NCI-H128 (cell line): ENCODE measurements around the gene KCNH2.

Experiments used
- DNase-seq: peaks from one replicate; lab custom pipeline; 2025; ENCODE audit not compliant: unreplicated experiment; lab: John Stamatoyannopoulos, UW

Gene KCNH2

DNA sequence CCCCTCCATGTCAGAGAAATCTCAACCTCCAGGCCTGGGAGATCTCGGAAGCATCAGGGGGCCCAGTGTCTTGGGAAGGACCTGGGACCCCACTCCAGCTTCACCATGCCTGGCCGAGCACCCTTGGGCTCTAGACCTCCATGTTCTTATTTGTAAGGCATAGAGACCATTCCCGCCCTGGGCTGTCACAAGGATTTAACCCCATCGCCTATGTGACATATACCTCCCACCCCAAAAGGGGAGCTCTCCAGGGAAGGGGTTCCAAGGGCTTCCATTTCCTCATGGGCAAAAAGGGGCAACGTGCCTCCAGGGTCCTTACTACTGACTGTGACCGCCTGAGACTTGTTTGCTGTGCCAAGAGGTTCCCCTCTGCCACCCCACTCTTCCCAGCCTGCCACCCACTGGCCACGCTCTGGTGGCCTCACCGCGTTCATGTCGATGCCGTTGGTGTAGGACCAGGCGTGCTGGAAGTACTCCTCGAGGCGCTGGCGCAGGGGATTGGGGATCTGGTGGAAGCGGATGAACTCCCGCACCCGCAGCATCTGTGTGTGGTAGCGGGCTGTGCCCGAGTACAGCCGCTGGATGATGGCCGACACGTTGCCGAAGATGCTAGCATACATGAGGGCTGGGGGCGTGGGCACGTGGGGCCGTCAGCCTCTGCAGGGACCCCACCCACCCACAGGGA lies 27.5 kb downstream of the KCNH2 start:
- no peak for DNase-seq

DNA sequence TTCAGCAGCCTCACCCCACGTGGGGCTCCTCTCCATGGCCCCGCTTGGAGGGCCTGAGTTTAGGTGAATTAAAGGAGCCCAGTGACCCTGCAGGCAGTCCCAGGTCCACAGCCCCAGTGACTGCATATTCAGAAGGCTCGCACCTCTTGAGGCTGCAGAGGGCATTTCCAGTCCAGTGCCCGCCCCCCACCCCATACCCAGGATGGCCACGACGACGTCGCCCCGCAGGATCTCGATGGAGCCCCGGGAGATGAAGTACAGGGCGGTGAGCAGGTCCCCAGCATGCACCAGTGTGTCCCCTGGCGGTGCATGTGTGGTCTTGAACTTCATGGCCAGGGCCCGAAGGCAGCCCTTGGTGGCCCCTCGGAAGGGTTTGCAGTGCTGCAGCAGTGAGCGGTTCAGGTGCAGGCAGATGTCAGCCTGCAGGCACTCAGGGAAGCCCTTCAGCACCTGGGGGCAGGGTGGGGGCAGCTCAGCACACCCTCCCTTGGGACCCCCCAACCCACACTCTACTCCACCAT lies 28.1 kb downstream of the KCNH2 start:
- no peak for DNase-seq

DNA sequence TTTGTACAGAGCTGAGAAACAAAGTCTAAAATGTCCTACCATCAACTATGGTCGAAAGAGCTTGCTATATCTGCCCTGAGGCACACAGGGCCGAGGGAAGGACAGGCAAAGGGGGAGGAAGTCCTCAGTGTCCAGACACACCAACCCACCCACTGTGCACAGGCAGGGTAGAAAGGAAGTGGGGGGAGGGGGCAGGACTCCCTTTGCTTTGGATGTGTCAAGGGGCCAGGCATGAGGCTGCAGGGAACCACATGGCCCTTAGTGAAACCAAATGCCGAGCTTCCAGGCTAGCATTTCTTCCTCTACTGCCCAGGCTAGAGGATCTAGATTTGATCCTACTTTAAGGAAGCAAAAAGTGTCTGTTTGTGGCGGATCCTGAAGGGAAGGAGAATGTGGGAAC lies 28.6 kb downstream of the KCNH2 start:
- DNase-seq, result no peak

DNA sequence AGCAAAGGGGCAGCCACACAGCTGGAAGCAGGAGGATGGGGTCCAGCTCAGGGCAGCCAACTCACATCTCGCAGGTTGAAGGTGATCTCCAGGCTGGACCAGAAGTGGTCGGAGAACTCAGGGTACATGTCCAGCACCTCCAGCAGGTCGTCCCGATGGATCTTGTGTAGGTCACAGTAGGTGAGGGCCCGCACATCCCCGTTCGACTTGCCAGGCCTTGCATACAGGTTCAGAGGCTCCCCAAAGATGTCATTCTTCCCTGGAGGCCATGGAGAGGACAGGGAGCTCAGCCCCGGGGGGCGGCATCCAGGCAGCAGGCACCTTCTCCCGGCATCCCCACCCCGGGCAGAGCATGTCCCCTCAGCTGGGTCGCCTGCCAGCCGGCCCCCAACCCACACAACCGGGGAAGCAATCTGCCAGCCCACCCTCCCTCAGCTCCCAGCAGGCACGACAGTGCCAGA lies 29.3 kb downstream of the KCNH2 start:
- no peak for DNase-seq

DNA sequence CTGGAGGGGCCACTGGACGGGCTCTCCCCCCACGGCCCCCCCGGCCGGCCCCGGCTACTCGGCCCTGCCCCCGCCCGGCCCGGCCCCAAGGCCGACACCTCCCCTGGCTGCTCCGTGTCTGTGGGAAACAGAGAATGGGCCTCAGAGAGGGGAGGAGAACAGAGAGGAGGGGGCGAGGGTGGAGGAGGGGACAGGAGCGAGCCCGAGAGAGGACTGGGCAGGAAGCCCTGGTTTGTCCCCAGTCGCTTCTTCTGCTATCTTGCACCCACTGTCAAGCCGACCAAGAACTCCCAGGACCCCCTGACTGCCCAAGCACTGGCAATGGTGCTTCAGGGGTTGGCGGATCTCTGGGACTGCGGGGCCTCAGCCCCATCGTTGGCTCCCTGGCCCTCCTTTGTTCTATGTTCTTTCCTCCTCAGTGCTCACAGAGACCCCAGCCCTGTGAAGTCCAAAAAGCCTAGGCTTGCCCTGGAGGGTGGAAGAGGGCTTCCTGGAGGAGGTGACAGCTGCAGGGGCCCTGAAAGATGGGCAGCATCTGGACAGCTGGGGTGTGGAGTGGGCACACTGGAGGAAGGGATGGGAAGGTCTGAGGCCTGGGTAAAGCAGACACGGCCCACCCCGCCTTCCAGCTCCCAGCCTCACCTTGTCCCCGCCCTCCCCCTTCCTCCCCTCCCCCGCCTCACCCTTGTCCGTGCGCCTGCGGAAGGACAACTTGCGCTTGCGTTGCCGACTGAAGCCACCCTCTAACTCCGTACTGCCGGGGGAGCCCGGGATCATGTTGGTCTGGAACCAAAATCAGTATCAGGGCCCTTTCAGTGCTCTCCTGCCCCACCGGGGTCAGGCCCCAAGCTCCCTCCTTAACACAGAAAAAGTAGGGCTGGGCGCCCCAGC lies 30.1 kb downstream of the KCNH2 start:
- DNase-seq, result no peak

DNA sequence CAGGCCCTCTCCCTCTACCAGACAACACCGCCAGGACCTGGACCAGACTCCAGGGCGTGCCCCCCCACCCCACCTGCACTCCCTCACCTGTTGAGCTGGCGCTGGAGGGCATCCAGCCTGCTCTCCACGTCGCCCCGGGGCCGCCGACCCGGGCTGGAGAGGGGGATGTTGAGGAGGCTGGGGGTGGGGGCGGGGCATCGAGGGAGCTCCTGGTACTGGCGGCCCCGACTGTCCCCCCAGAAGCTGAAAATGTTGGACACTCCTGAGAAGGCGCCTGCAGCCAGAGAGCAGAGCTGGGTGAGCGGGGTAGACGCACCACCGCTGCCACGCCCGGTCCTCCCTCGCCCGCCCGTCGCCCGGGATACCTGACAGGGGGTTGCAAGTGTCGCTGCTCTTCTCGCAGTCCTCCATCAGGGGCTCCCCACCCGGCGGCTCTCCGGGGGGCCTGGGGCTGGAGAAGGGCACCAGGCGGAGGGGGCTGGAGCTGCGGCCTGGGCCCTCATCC lies 30.8 kb downstream of the KCNH2 start:
- no peak for DNase-seq

DNA sequence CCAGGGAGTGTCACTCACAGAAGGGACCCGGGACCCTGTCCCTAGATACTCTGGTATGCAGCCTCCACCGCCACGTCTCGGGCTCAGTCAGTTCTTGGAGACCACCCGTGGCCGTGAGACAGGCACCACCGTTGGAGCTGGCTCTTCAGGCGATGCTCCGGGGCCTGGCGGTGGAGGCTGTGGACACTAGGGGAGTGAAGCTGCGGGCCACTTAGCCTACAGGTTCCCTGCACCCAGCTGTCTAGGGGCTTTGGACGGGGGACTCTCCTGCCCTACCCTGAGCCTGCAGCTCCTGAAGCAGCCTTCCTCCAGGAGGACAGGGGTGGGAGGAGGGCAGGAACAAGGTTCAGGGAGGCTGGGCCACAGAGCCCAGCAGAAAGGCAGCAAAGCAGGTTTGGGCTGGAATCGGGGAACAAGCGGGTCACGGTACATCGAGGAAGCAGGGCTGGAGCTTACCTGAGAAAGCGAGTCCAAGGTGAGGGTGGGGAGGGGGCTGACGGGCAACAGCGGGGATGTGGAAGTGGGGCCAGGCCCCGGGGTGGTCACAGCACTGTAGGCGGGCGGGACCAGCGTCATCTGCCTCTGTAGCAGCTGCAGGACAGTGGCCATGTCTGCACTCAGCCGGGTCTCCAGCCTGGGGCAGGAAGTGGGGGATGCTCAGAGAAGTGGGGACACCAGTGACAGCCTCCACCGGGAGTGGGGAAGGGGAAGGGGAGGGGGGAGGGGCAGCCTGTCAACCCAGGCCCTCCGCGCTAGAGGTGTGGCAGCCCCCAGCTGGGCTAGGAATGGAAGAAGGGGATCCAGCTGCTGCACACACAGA lies 31.5 kb downstream of the KCNH2 start:
- no peak for DNase-seq

DNA sequence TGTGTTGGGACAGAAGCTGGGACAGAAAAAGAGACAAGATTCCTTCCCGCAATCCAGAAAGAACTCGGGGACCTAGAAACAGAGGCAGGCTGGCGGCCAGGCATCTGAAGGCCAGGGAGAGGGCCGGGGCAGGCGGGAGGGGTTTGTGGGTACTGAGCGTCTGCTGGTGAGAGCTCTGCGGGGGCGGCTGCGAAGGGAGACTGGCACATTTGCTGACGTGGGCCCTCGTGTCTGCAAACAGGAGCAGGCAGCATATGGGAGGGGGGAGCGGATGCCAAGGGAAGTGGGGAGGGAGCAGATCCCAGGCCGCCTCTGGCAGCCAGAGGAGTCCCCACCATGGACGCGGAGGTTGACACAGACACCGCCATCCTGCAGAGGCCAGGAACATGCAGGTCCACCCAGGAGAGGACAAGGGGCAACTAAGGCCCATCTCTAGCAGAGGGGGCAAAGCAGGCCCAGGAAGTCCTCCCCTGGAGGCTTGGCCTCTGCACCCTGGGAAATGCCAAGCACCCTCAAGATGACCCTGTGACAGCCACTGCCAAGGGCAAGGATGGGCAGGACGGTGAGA lies 32.2 kb downstream of the KCNH2 start:
- no peak for DNase-seq

DNA sequence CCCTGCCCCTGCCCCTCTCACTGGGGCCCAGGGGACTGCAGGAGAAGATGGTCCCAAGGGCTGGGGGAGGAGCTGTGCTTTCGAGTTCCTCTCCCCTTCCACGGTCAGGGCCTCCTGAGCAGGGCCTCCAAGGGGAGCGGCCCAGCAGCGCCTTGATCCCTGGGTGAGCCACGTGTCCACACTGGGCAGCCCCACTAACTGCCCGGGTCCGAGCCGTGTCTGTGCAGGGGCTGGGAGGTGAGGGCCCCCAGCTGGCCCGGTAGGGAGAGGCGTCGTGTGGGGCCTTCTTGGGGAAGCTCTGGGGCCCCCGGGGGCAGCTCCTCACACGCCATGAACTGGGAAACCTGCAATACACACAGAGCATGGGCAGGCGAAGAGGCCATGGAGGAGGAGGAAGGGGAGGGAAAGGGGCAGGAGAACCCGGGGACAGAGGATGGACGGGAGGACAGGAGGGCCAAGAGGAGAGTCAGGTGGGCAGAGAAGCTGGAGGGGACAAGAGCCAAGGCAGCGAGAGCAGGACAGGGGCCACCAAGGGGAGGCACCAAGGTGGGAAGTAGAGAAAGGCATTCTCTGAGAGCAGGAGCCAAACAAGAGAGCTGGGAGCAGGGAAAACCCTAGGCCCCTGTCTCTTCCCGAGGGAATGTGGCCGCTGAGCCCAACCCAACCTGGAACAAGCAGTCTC lies 32.8 kb downstream of the KCNH2 start:
- no peak for DNase-seq

DNA sequence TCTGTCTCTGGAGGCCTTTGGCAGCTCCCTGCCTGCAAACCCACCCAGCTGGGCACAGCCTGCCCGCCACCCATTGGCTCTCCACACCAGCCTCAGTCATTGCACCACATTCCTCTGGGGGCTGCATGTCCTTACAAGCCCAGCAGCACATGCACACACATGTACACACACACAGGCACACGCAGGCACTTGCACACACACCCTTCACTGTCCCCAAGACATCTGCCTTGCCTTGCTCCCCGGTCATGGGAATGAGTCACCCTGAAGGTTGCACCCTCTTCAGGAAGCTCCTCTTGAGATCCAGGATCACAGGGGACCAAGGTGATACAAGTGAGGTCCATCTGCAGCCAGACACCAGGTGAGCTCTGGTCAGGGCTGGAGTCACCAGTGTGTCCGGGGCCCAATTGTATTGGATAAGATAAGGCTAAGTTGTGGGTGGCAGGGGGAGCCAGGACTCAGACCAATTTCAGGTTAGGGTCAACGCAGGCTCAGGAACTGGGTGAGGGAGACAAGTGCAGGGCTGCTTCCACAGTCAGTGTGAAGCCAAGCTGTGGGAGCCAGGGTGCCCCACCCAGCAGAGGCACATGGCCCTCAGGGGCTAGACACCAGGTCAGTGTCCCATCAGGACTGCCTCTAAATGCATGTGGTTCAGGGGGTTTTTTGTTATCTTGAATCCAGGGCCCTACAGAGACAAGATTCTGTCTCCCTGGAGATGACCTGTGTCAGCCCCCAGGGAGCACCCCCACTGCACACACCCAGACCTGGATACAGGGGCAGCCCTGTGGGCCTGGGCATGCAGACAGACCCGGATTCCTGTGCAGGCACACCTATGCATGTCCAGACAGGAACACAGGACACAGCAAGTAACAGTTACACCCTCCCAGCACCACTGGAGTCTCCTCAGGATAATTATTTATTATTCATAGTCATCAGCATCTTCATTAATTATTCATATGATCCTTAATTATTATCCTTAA lies 33.8 kb downstream of the KCNH2 start:
- DNase-seq, result no peak

DNA sequence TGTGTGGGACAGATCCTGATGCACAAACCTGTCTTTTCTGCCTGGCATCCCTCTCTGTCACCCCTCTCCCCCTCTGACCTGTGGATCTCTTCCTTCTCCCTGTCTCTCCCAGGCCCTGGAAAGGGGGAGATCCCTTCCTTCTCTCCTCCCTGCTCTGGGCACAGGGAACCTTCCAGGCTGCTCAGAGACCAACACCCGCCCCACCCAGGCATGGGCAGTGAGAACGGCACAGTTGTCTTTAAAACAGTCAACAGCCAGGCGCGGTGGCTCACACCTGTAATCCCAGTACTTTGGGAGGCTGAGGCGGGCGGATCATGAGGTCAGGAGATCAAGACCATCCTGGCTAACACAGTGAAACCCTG lies 34.7 kb downstream of the KCNH2 start:
- no peak for DNase-seq

DNA sequence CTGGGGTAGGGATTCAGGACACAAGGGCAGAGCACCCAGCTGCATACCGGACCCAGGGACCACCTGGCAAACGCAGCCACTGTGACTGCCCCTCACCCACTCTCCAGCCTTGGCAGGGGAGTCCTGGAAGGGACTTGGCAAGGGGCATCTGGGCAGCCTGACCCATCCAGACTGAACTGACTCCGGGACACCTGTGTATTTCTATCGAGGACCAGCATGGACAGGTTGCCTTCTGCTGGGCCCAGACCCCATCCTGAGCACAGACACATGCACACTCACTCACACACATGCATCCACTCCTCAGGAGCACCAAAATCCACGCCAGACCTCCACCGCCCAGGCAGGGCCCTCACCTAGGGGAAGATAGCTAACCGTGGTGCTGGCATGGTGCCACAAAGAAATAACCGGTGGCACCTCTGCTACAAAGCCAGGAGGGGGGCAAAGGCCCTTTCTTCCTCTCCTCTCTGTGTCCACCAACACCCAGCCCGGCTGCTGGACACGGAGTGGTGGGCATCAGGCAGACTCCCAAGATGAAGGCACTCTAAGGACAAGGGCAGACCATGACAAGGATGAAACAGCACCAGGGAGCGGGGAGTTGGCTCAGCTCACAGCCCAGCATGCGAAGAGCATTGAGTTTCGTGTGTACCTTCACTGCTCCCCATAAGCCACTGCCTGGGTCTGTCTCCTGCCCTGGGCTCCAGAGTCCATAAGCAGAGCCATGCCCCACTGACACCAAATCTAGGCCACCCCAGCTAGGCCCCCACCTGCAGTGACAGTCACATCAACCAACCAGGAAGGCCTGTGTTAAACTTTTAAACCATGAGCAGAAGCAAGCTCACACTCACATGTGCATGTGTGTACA lies 35.3 kb downstream of the KCNH2 start:
- DNase-seq, result no peak

DNA sequence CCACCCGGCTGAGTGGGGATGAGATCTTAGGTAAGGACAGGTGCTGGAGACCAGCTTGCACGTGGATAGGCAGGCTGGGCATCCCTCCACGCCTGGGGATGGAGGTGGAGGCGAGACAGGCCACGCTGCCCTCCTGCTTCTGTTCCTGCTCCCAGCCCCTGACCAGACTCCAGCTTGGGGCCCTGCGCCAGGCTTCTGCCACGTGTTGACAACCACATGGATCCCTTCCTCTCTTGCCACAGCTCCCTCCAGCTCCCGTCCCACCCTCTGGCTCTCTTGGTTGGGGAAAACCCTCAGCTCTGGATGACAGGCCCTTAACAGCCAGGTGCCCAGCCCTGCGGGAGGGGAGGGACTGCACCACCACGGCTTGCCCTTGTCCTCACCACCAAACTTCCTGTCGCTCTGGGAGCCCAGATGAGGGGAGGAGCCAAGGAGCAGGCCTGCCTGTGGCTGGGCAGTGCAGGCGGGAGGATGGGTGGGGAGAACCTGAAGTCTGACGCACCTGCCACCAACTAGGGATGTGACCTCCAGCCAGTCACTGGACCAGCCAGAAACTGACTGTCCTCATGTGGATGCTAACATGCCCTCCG lies 36.0 kb downstream of the KCNH2 start:
- peak; percentile 26 for DNase-seq

DNA sequence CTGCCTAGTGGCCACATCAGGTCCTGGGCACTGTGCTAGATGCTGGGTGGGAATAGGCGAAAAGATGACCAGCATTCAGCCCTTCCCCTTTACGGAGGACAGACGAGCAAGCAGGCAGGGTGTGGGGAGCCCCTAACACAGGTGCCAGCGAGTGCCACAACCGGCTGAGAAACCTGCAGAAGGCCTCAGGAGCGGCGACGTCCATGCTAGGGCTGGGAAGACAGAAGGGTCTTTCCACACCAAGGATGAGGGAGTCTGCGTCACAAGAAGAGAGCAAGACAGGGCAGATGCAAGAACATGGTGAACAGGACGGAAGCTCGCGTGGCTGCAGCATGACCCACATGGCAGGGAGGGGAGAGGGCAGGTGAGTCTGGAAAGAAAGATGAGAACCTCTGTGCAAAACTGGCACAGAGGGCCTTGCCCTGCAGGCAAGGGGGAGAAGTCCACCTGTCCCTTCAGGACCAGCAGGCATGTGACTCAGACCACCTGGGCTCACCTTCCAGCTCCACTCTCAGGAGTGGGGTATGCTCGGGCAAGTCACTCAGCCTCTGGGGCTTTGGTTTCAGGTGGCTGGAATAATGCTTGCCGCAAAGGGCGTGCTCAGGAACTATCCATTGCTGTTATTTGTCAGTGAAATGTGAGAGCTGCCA lies 36.6 kb downstream of the KCNH2 start:
- no peak for DNase-seq

DNA sequence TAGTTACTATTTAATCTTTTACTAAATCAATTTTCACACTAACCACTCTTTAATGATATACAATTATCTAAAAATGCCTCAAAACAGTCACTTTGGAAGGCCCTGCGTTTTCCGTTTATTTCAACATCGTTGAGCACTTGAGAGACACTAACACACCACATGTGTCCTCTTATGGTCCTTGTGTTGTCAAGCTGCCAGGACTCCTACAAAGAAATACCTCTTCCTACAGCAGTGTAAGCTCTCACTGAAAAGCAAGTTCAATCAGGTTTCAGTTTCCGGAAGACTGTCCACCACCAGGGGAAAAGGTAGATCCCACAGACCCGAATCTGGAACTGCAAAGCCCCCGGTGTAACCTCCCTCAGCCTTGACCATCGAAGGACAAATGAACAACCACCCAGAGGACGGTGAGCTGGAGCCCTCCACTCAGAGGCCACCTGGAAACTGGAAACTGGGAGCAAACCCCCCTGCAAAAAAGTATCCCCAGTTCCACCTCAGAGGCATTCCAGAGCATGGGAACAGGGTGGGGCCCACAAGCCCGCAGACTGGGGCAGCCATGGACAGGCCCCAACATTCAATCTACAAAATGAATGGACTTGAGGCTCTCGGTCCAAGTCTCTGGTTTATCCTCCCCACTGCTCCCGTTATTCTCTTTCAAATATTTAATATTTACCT lies 37.6 kb downstream of the KCNH2 start:
- peak; percentile 38 for DNase-seq

DNA sequence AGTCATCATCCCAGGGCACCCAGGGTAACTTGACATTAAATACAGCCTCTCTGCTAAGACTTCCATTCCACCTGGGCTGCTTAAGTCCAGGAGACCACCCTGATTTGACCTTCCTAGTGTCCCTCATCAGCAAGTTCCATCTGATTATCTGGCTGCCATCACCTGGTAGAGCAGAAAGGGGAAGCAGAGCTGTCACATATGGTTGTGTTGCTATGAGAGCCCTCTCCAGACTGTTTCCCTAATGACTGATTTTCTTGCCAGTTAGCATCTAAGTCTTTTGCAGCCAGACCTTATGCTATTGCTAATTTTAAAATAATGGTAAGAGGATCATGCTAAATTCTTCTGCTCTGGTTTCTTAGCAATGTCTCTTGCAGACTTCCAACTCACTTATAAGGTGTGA lies 38.7 kb downstream of the KCNH2 start:
- no peak for DNase-seq

DNA sequence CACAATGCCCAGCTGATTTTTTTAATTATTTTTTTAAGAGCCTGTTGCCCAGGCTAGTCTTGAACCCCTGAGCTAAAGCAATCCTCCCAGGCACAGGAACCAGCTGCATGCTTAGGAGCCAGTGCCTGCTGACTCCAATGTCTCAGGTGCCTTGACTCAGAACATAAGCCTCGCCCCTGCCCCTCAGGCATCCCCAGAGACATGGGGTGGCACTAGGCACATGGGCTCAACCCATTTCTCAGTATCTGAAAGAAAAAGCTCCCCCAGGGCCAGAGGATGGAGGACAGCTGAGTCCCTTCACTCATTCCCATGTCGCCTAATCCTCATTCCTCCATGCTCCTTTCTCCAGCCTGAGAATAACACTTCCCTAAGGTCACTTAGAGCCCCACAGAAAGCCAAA lies 39.1 kb downstream of the KCNH2 start:
- no peak for DNase-seq
